Peyer's patch (tissue), 4 donors: ENCODE measurements around the gene FABP7.

Source experiments
- POLR2A ChIP-seq, 2 donors: fragments of 450-650 bp; IDR thresholded peaks; one replicate each; pipeline ENCODE4 v1.5.1; 2017; ENCODE audit warnings: antibody characterized with exemption in 2 of 2, mild to moderate bottlenecking in 2 of 2, moderate library complexity in 2 of 2
- TF ChIP-seq, protein P1 (sequence below), 6 experiments: fragments of 450-650 bp in 4 of 6; fragments of 200-600 bp in 2 of 6; sonication (generic) in 1 of 6; IDR thresholded peaks; one replicate each; pipeline ENCODE4 v1.5.1; 2017 to 2019; ENCODE audit warnings: antibody characterized with exemption in 6 of 6, mild to moderate bottlenecking in 3 of 6, moderate library complexity in 1 of 6

DNA sequence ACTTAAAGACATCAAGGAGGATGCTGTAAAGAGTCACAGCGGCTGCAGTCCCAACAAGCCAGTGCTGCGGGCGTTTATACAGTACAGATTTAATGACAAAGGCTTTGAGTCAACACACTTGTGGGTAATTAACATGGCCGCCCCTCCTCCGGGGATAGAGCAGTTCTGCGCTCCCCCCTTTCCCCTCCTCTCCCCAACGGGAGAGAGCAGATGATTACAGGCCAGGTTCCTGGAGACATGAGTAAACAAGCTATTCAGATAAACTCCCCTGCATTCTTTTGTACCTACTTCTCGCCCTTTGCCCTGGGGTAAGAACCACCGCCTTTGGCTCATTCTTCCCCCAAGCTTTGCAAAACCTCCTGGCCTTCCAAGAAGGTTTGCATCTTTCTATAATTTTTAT, 23.6 kb upstream of the FABP7 start:
- TF ChIP-seq POLR2A (IDR thresholded peaks at IDR 0.05) = no peak
- TF ChIP-seq, protein P1, sequence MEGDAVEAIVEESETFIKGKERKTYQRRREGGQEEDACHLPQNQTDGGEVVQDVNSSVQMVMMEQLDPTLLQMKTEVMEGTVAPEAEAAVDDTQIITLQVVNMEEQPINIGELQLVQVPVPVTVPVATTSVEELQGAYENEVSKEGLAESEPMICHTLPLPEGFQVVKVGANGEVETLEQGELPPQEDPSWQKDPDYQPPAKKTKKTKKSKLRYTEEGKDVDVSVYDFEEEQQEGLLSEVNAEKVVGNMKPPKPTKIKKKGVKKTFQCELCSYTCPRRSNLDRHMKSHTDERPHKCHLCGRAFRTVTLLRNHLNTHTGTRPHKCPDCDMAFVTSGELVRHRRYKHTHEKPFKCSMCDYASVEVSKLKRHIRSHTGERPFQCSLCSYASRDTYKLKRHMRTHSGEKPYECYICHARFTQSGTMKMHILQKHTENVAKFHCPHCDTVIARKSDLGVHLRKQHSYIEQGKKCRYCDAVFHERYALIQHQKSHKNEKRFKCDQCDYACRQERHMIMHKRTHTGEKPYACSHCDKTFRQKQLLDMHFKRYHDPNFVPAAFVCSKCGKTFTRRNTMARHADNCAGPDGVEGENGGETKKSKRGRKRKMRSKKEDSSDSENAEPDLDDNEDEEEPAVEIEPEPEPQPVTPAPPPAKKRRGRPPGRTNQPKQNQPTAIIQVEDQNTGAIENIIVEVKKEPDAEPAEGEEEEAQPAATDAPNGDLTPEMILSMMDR (IDR thresholded peaks at IDR 0.05) = no peak
